Osteocyte (in vitro differentiated cells): ENCODE data around the gene CHCHD1. TPM values are rescaled to one million over a fixed set of nuclear protein-coding genes. Genes with fewer than 3 reads are reported as not detected.
A peak's percentile ranks its signal among the peaks of the same experiment; 100 is the strongest.
"Not testable (repeated sequence)": the region's sequence is repeated elsewhere in the genome, so short reads cannot be mapped to it uniquely, and the experiment has no call there.

Experiments
- DNase-seq: peaks from one replicate; pipeline ENCODE4 v3.0.0; 2021; ENCODE audit warnings: mixed read lengths; ENCODE audit not compliant: unreplicated experiment; ENCODE audit errors: extremely low spot score
- H3K27ac Mint-ChIP-seq: one replicate; pipeline ENCODE4 v1.8.0; 2021; ENCODE audit warnings: mild to moderate bottlenecking, mixed read lengths; ENCODE audit not compliant: unreplicated experiment
- H3K27me3 Mint-ChIP-seq: one replicate; pipeline ENCODE4 v1.8.0; 2021; ENCODE audit warnings: mixed read lengths; ENCODE audit not compliant: unreplicated experiment
- H3K36me3 Mint-ChIP-seq: one replicate; pipeline ENCODE4 v1.8.0; 2021; ENCODE audit warnings: mixed read lengths; ENCODE audit not compliant: unreplicated experiment
- H3K4me1 Mint-ChIP-seq: one replicate; pipeline ENCODE4 v1.8.0; 2021; ENCODE audit warnings: mixed read lengths; ENCODE audit not compliant: unreplicated experiment
- H3K4me3 Mint-ChIP-seq: one replicate; pipeline ENCODE4 v1.8.0; 2021; ENCODE audit warnings: mild to moderate bottlenecking, moderate library complexity, mixed read lengths; ENCODE audit not compliant: unreplicated experiment
- H3K9me3 Mint-ChIP-seq: one replicate; pipeline ENCODE4 v1.8.0; 2021; ENCODE audit warnings: mixed read lengths; ENCODE audit not compliant: unreplicated experiment
- CTCF ChIP-seq: fragments of 200-600 bp; sonication (generic); IDR thresholded peaks from 2 replicates; pipeline ENCODE4 v1.5.0; 2021; ENCODE audit warnings: antibody characterized with exemption, mild to moderate bottlenecking, moderate library complexity
- total RNA-seq: library from RNA; stranded (reverse); gene quantifications from 2 replicates; pipeline ENCODE4 v1.2.1, GENCODE V29; 2021

The CHCHD1 gene
- total RNA-seq, 1 donor from 2014 or later: 22.3 TPM

- no peaks in the 10 kb centered on the region for H3K27me3 Mint-ChIP-seq
- no peaks in the 10 kb centered on the region for H3K9me3 Mint-ChIP-seq
- TF ChIP-seq CTCF: no peak
- H3K27ac Mint-ChIP-seq: peak overlapping the region; percentile 34
- no peak overlapping the region for H3K4me3 Mint-ChIP-seq
- no peak for DNase-seq
- peaks cover 5% of the 10 kb centered on the region for H3K36me3 Mint-ChIP-seq
- H3K4me1 Mint-ChIP-seq: peaks cover 10% of the 10 kb centered on the region
Observed at GRCh38 chr10:73734796-73735305, 47.0 kb upstream of the CHCHD1 start.

DNA sequence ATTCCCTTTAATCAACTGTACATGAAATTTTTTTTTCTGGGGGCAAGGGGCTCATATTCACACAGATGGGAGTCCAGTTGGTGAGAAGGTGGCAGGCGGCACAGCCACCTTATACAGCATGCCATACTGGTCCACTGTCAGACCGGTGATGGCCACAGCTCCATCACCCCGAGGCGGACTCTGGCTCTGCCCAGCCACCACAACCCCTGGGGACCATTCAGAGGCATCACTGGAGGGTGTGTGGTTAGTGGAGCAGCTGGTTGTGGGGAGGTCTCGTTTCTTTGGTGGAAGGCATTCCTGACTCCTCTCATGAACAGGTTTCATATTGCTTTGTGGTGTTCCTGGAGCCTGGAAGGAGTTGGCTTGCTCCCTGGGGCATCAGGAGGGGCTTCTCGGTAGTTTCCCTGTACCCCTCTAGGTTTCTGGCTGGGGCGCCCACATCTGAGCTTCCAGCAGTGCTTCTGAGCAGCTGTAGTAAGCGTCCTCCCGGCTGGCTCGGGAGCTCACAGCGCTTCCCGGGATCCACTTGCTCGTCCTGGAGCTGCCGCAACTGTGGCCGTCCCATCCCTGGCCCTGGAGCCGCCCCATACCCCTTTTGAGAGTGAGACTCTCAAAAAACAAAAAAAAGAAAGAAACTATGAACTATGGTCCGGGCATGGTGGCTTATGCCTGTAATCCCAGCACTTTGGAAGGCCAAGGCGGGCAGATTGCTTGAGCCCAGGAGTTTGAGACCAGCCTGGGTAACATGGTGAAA lies 41.2 kb upstream of the CHCHD1 start:
- H3K27ac Mint-ChIP-seq, H3K27me3 Mint-ChIP-seq, H3K4me3 Mint-ChIP-seq, H3K36me3 Mint-ChIP-seq, H3K9me3 Mint-ChIP-seq: not testable (repeated sequence)
- DNase-seq: peak; percentile 64
- H3K4me1 Mint-ChIP-seq: peaks cover 22% of the 10 kb centered on the region

DNA sequence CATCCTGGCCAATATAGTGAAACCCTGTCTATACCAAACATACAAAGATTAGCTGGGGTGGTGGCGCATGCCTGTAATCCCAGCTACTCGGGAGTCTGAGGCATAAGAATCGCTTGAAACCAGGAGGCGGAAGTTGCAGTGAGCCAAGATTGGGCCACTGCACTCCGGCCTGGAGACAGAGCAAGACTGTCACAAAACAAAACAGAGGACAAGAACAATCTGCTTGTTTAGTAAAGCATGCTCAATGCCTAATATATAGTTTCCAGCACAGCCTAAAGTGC lies 39.5 kb upstream of the CHCHD1 start:
- no peak for TF ChIP-seq CTCF
- DNase-seq: no peak
- H3K4me3 Mint-ChIP-seq: peak overlapping the region; percentile 99
- H3K4me1 Mint-ChIP-seq: peaks cover 27% of the 10 kb centered on the region
- H3K9me3 Mint-ChIP-seq: no peaks in the 10 kb centered on the region
- H3K27me3 Mint-ChIP-seq: no peaks in the 10 kb centered on the region
- peaks cover 5% of the 10 kb centered on the region for H3K36me3 Mint-ChIP-seq
- no peak overlapping the region for H3K27ac Mint-ChIP-seq

GRCh38 chr10:73743327-73743904 lies 38.4 kb upstream of the CHCHD1 start:
- DNase-seq: no peak
- peaks cover 27% of the 10 kb centered on the region for H3K4me1 Mint-ChIP-seq
- H3K27me3 Mint-ChIP-seq: no peaks in the 10 kb centered on the region
- peak overlapping the region; percentile 100 for H3K27ac Mint-ChIP-seq
- H3K36me3 Mint-ChIP-seq: peaks cover 5% of the 10 kb centered on the region
- H3K9me3 Mint-ChIP-seq: no peaks in the 10 kb centered on the region
- H3K4me3 Mint-ChIP-seq: peak overlapping the region; percentile 99
- TF ChIP-seq CTCF: no peak

DNA sequence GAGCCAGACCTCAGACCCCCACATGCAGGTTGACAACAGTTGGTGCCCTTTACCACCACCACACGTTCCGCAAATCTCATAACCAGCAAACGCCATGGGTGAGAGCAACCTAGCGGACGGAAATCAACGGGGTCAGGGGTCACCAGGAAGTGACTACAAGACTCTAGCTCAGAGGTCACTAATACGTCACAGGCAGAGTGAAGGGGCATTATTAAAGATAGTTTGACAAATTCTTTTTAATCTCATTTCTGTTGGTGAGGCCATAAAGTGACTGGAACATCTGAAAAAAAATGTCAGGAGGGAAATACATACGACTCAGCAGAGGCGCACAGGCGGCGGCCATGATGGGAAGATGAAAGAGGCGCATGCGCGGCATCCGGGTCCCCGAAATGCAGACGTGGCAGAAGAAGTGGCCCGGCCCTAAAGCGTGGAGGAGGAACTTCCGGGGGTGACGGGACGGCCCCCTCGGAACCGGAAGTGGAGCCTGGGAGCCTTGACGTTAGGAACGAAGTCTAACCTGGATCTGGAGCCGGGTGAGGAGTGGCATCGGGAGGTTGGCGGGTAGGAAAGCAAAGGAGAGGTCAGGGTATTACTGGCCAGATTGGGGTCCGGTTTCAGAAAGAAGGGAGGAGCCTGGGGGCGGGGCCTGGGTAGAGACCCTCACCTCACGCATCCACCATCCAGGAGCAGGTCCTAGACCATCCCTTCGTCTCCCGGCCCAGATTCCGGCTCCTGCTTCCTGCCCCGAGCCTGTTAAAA lies 37.8 kb upstream of the CHCHD1 start, which contains the start of gene SEC24C:
TSS of gene SEC24C (plus strand) at position 468 of the 759 bp plus-strand sequence. CDS start 2,461 bp downstream, outside the sequence.
- peak within 1 kb of the TSS; percentile 100 for H3K27ac Mint-ChIP-seq
- no peaks in the 10 kb centered on the region for H3K9me3 Mint-ChIP-seq

More for the DNA sequence above, 37.8 kb upstream of the CHCHD1 start, which contains the start of gene SEC24C:
- peak; percentile 98 for DNase-seq
- H3K27me3 Mint-ChIP-seq: no peaks in the 10 kb centered on the region
- no peak for TF ChIP-seq CTCF
- peaks cover 8% of the 10 kb centered on the region for H3K36me3 Mint-ChIP-seq
- peaks cover 29% of the 10 kb centered on the region for H3K4me1 Mint-ChIP-seq
- H3K4me3 Mint-ChIP-seq: peak within 1 kb of the TSS; percentile 99
